GM19328 (cell line): ENCODE results near the gene FCER1G.

ENCODE experiments used
- ATAC-seq: cut with Tn5 transposase; IDR thresholded peaks from one replicate; pipeline ENCODE4 v1.9.1; 2021; ENCODE audit warnings: mild to moderate bottlenecking, moderate library complexity; ENCODE audit not compliant: unreplicated experiment

Gene FCER1G

DNA sequence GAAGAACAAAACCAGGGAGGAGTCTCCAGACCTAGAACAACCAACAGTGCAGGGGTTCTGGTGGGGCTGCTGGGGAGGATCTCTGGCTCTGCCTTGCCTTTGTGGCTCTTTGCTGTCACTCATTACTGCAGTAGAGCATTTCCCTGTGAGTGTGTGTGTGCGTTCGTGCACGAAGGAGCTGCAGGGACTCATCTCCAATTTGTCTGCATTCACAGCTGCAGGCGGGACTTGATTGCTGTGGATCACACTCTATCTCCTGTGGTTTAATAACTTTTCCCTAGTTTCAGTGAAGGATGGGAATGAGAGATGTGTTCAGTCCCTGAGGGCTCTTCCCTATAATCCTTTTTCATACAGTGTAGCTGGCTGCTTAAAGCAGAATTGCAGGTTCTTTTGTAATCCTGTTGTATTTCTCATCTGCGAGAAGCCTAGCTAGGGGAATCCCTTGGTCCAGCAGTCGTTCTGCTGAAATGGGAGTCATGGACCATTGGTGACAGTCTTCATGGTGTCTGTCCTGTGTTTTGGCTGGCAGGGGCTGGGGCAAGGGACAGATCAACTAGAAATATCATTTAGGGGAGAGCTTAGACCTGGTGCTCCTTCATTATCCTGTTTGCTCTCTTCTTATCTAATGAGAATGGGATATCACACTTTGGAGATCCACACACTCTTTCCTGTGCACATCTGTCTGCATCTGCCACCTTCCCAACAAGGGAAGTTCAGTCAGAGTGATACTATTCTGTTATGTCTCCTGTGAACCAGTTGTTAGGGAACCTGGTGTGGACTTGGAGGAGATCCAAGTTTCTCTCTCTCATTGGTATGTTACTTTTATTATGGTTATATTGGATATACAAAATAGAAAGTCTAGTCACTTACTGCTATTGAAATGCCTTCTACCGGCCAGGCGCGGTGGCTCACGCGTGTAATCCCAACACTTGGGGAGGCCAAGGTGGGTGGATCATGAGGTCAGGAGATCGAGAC, 46.5 kb downstream of the FCER1G start:
- no peak for ATAC-seq

DNA sequence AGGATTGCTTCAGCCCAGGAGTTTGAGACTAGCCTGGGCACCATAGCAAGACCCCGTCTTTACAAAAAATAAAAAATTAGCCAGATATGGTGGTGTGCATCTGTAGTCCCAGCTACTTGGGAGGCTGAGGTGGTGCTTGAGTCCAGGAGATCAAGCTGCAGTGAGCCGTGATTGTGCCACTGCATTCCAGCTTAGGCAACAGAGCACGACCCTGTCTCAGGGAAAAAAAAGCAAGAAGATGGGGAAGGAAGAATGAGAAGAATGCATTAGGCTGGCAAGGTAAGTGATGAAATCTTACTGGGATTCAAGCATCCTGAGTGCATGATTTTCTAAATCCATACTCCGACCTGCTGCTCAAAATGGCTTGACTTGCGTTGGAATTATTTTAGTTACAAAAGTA, 50.2 kb downstream of the FCER1G start:
- no peak for ATAC-seq

GRCh38 chr1:161266202-161266601, 51.1 kb downstream of the FCER1G start:
- no peak for ATAC-seq

DNA sequence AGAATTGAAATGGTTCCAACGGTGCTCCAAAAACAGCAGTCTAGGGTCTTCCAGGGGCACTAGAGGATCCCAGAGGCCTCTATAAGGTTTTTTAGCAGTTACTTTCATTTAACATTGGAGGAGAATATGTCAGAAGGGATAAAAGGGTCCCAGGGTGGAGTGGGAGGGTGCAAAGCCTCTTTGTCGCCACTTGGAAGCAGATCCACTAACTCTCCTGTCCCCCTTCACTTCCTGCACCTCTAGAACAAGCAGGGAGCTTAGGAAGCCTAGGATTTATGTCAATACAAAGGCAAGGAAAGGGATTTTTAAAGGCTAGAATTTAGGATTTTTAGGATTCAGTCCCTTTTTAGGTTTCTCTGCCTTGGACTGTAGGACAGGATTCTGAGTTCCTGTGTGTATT, 51.7 kb downstream of the FCER1G start:
- ATAC-seq = no peak

- no peak for ATAC-seq
These were observed 52.2 kb downstream of the FCER1G start for GRCh38 chr1:161267321-161267720.
